ENCODE results near the gene INTU.

- TF ChIP-seq CTCF (IDR thresholded peaks at IDR 0.05 in 8 of 11, conservative IDR thresholded peaks at IDR 0.05 in 3 of 11) (no peak), POLR2A (IDR thresholded peaks at IDR 0.05) (no peak), POLR2AphosphoS5 (IDR thresholded peaks at IDR 0.05) (no peak)
Observed at GRCh38 chr4:127648061-127648460, 15.3 kb downstream of the INTU start.

Measured in spleen (tissue), 7 donors.